Measurements from ENCODE around the gene GPX4. TPM values are rescaled to one million over a fixed set of nuclear protein-coding genes. Genes with fewer than 3 reads are reported as not detected.
"Not testable (repeated sequence)": the region's sequence is repeated elsewhere in the genome, so short reads cannot be mapped to it uniquely, and the experiment has no call there.

GPX4 gene
- total and polyA plus RNA-seq, 5 donors, result 300 to 713 (median 371) TPM

DNA sequence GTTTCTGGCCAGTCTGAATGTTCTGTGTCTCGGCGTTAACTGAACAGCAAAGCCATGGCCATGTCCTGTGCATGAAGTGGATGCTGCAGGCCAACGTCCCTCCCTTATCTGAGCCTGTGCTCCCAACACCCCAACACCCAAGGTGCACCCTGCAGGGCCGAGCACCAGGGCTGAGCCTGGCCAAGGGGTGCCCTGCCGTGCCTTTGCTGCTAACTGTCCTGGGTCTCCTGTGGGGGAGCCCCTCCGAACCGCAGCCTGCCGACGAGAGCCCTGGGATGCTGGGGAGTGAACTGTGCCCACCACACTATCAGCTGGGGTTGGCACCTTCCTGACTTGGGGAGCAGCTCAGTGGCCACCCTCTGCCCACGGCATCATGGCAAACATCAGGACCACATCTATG is 17.6 kb downstream of the GPX4 start:
- no peak overlapping the region for H3K4me3 ChIP-seq (ENCODE audit: low read length)
- no peak overlapping the region for H3K27ac ChIP-seq (ENCODE audit: low read length)
- no peak for DNase-seq
- ATAC-seq, result no peak
- no peaks in the 10 kb centered on the region for H3K4me1 ChIP-seq (ENCODE audit: control insufficient read depth, insufficient read depth, low read length)
- WGBS, result 93% methylated on average over 10 of the region's 10 CpGs
- intact Hi-C loops (cut with DNase I), result no loop called here
- H3K27me3 ChIP-seq (ENCODE audit: control insufficient read depth, insufficient read depth), result no peaks in the 10 kb centered on the region
- no peaks in the 10 kb centered on the region for H3K9me3 ChIP-seq (ENCODE audit: control insufficient read depth, low read length)

DNA sequence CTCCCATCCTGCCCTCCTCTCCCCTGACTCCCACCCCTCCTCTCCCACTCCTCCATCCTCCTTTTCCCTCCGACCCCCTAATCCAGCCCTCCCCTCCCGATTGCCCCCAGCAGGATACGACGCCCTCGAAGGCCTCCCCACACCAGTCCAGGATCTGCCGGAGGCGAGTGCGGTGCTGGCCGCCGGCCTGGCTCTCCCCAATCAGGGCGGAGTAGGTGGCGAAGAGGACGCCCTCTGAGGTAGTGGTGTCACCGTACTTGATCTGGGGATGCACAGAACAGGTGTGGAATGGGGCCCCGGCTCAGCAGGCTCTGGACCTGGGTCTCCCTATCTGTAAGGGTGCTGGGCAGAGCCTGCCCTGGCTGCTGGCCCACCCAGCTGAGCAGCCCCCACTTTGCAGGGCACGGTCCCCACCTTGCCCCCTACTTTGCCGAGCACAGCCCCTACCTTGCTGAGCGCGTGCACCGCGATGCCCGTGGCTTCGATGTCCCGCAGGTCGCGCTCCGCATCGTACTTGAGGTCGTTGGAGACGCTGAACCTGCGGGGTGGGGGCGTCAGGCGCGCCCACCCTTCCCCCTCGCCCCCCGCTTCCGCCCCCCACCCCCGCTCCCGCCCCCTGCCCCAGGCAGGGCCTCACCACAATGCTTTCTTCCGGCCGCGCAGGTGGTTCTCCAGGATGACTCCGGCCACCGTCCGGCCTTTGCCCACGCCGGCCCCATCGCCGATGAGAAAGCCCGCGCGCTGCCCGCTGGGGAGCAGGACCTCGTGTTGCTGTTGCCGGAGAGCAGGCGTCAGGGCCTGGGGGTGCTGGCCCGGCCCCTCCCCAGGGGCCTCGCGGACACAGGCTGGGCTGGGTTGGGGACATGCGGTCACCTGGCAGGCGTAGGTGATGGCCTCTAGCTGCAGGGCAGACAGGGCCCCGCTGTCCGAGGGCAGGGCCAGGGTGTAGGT is 18.5 kb downstream of the GPX4 start:
- Histone ChIP-seq H3K4me3 (ENCODE audit: low read length) (no peak overlapping the region), H3K9me3 (ENCODE audit: control insufficient read depth, low read length) (no peaks in the 10 kb centered on the region), H3K4me1 (ENCODE audit: control insufficient read depth, insufficient read depth, low read length) (no peaks in the 10 kb centered on the region), H3K27me3 (ENCODE audit: control insufficient read depth, insufficient read depth) (no peaks in the 10 kb centered on the region), H3K27ac (ENCODE audit: low read length) (no peak overlapping the region)
- 95% methylated on average over 63 of the region's 63 CpGs for WGBS
- intact Hi-C loops (cut with DNase I), result no loop called here
- DNase-seq (peak in 2 of 3 donors; percentile 61 to 66), ATAC-seq (peak in 1 of 2 donors; percentile 1)

DNA sequence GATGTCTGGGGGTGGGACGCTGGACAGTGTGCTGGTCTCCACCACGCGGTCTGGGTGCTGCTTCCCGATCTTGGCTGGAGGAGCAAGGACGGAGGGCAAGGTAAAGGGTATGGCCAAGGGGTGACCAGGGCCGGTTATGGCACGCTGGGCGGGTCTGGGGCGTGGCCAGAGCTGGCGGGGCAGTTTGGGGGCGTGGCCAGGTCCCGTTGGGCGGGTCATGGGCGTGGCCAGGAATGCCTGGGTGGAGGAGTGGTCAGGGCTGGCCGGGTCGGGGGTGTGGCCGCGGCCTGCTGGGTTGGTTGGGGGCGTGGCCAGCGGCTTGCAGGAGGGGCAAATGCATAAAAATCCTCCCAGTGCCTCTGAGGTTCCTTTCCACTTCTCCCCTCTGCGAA is 19.2 kb downstream of the GPX4 start:
- Histone ChIP-seq H3K27me3 (ENCODE audit: control insufficient read depth, insufficient read depth) (no peaks in the 10 kb centered on the region), H3K4me1 (ENCODE audit: control insufficient read depth, insufficient read depth, low read length) (no peaks in the 10 kb centered on the region), H3K27ac (ENCODE audit: low read length) (no peak overlapping the region), H3K9me3 (ENCODE audit: control insufficient read depth, low read length) (no peaks in the 10 kb centered on the region), H3K4me3 (ENCODE audit: low read length) (no peak overlapping the region)
- peak; percentile 56 to 73 for ATAC-seq
- intact Hi-C loops (cut with DNase I), result no loop called here
- peak; percentile 81 to 87 (median 82) for DNase-seq
- 68% methylated on average over 21 of the region's 21 CpGs for WGBS

DNA sequence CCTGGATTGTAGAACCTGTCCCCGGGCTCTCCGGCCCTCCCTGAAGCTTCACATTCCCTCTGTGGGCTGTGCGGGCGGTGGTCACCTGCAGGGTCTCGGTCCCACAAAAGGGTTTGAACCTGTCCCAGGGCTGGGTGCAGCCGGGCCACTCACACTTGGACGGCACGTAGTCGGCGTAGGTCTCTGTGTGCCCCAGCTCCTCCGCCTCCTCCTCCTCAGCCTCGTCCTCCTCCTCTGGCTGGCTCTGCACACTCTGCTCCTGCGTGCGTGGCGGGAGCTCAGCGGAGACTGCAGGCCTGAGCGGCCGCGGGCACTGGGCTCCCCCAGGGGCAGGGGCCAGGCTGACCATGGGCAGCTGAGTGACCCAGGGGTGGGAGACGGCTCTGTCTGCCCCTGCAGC is 19.6 kb downstream of the GPX4 start:
- intact Hi-C loops (cut with DNase I), result no loop called here
- DNase-seq (peak in 1 of 3 donors; percentile 41), ATAC-seq (no peak)
- Histone ChIP-seq H3K27me3 (ENCODE audit: control insufficient read depth, insufficient read depth) (no peaks in the 10 kb centered on the region), H3K4me3 (ENCODE audit: low read length) (no peak overlapping the region), H3K9me3 (ENCODE audit: control insufficient read depth, low read length) (no peaks in the 10 kb centered on the region), H3K27ac (ENCODE audit: low read length) (no peak overlapping the region), H3K4me1 (ENCODE audit: control insufficient read depth, insufficient read depth, low read length) (no peaks in the 10 kb centered on the region)
- 96% methylated on average over 20 of the region's 20 CpGs for WGBS

DNA sequence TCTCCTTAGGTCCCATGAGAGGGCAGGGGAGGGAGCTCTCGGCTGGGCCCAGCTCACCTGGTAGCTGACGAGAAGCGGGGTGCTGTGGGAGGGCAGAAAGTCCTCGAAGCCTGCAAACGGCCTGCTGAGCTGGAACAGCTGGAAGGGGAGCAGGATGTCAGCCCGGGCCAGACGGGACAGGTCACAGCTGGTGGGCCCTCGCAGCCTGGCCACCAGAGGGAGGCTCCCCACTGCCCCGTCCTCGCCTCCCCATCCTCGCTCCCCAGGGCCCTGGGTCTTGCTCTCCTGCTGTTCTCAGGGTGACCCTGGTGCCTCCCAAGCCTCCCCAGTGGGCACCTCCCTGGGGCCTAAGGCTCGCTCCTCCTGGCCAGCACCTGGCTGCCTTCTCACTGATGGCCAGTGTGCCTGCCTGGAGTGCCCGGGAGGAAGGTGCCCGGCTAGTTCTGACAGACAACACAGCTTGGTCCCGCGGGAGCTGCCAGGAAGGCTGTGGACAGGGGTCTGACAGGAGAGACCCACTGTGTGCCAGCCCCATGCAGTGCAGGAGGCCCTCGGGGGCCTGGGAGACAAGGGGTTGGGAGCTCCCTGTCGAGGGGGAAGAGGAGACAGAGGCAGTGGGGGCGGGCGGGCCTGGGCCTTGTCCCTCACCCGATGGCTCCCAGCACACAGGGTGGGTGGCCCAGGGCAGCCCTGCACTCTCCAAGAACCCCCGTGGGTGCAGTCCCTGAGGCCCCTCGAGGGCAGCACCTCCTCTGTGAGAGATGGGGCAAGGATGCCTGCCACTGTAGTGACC is 20.3 kb downstream of the GPX4 start:
- Histone ChIP-seq H3K27ac (ENCODE audit: low read length) (no peak overlapping the region), H3K4me3 (ENCODE audit: low read length) (no peak overlapping the region), H3K4me1 (ENCODE audit: control insufficient read depth, insufficient read depth, low read length) (no peaks in the 10 kb centered on the region), H3K9me3 (ENCODE audit: control insufficient read depth, low read length) (no peaks in the 10 kb centered on the region), H3K27me3 (ENCODE audit: control insufficient read depth, insufficient read depth) (no peaks in the 10 kb centered on the region)
- intact Hi-C loops (cut with DNase I), result no loop called here
- DNase-seq, result peak in 1 of 3 donors; percentile 52
- ATAC-seq, result no peak
- 89% methylated on average over 23 of the region's 23 CpGs for WGBS

DNA sequence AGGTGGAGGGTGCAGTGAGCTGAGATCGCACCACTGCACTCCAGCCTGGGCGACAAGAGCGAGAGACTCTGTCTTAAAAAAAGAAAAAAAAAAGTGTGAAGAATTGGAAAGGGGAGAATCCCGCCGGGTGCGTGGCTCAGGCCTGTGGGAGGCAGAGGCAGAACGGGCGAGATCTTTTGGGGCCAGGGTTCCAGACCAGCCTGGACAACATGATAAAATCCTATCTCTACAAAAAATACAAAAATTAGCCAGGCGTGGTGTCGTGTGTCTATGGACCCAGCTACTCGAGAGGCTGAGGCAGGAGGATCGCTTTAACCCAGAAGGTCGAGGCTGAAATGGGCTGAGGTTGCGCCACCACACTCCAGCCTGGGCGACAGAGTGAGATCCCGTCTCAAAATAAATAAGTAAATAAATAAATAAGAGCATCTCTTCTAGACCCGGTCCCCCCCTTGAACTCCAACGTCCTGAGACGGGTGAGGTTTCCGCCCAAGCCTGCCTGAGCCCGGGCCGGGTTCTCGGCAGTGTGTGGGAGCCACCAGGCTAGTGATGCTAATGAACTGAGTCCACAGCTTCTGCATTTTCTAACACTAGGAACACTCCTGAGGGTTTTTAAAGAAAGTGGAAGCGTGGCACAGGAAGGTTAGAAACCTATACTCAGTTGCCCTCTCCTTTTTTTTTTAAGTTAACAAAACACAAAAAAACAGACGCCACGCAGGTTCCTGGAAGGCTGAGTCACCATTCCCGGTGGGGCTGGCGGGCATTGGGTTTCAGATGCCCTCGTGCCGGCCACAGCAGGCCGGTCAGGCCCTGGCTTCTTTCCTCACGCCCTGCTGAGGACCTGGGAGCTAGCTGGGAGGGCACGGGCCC is 22.0 kb downstream of the GPX4 start:
- H3K4me1 ChIP-seq (ENCODE audit: control insufficient read depth, insufficient read depth, low read length), result no peaks in the 10 kb centered on the region
- WGBS, result 92% methylated on average over 33 of the region's 33 CpGs
- intact Hi-C loops (cut with DNase I), result no loop called here
- H3K27ac ChIP-seq (ENCODE audit: low read length), result no peak overlapping the region
- H3K27me3 ChIP-seq (ENCODE audit: control insufficient read depth, insufficient read depth), result no peaks in the 10 kb centered on the region
- no peak overlapping the region for H3K4me3 ChIP-seq (ENCODE audit: low read length)
- no peaks in the 10 kb centered on the region for H3K9me3 ChIP-seq (ENCODE audit: control insufficient read depth, low read length)
- DNase-seq, result no peak
- ATAC-seq, result no peak

DNA sequence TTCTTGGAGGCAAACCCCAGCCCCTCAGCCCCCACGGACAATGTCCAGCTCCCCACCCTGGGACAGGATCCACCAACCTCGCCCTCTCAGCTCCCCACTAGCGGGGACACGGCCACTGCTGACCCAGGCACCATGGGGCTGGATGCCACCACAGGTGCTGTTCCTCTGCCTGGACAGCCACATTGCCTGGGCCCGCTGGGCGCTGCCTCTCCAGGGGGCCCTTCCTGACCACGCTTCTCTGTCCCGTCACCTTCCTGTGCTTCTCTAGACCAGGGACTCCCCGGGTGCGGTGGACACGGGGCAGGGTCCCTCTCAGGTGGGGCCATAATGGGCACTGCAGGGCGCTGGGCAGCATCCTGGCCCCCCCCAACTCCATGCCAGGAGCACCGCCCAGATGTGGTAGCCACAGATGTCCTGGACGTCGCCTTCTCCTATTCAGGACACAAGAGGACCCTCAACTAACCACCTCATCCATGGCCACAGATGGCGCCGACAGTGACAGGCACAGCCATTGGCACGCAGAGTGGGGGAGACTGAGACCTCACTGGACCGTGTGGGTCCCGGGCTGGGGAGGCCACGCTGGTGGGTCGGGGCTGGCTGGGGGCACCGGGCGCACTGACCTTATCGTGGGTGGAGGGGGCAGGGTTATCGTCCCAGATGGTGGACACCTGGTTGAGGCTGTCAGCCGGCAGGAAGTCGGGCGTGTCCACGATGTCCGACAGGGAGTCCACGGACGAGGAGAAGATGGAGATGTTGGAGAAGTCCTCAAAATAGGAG is 23.4 kb downstream of the GPX4 start:
- intact Hi-C loops (cut with DNase I), result no loop called here
- Histone ChIP-seq H3K27ac (ENCODE audit: low read length) (no peak overlapping the region), H3K4me1 (ENCODE audit: control insufficient read depth, insufficient read depth, low read length) (peaks cover 3% of the 10 kb centered on the region)

DNA sequence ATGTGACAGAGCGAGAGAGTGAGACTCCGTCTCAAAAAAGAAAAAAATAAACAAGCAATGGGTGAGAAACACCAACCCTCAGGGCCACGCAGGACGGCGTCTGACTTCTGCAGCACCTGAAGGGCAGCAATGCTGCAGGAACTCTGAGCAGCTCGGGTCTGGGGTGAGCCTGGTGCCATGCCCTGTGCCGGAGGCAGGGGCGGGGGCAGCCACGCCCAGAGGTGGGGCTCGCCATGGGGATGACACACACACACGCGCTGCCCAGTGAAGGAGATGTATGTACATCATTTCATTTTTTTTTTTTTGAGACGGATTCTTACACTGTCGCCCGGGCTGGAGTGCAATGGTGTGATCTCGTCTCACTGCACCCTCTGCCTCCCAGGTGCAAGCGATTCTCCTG is 24.3 kb downstream of the GPX4 start:
- Histone ChIP-seq H3K27me3 (ENCODE audit: control insufficient read depth, insufficient read depth) (no peaks in the 10 kb centered on the region), H3K27ac (ENCODE audit: low read length) (no peak overlapping the region), H3K4me1 (ENCODE audit: control insufficient read depth, insufficient read depth, low read length) (peaks cover 8% of the 10 kb centered on the region), H3K4me3 (ENCODE audit: low read length) (no peak overlapping the region), H3K9me3 (ENCODE audit: control insufficient read depth, low read length) (no peaks in the 10 kb centered on the region)
- ATAC-seq, result no peak
- intact Hi-C loops (cut with DNase I), result no loop called here
- DNase-seq, result no peak
- WGBS, result 97% methylated on average over 17 of the region's 17 CpGs

More for the DNA sequence above, 23.4 kb downstream of the GPX4 start:
- DNase-seq (peak in 1 of 3 donors; percentile 52), ATAC-seq (no peak)
- H3K9me3 ChIP-seq (ENCODE audit: control insufficient read depth, low read length), result no peaks in the 10 kb centered on the region
- H3K27me3 ChIP-seq (ENCODE audit: control insufficient read depth, insufficient read depth), result no peaks in the 10 kb centered on the region
- WGBS, result 93% methylated on average over 33 of the region's 33 CpGs
- no peak overlapping the region for H3K4me3 ChIP-seq (ENCODE audit: low read length)

DNA sequence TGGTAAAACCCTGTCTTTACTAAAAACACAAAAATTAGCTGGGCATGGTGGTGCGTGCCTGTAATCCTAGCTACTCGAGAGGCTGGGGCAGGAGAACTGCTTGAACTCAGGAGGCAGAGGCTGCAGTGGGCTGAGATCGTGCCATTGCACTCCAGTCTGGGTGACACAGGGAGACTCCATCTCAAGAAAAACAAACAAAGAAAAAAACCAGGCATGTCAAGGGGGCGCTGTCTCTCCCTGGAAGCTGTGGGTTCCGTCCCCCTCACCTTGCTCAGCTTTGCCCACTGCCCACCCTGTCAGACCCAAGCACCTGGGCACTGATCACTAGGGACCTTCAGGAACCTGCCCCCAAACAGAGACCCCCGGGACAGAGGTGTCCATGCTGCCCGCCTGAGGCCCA is 25.3 kb downstream of the GPX4 start:
- ATAC-seq; intact Hi-C loops (cut with DNase I); H3K27me3 ChIP-seq (ENCODE audit: control insufficient read depth, insufficient read depth); H3K27ac ChIP-seq (ENCODE audit: low read length); H3K9me3 ChIP-seq (ENCODE audit: control insufficient read depth, low read length); DNase-seq; H3K4me3 ChIP-seq (ENCODE audit: low read length); H3K4me1 ChIP-seq (ENCODE audit: control insufficient read depth, insufficient read depth, low read length): not testable (repeated sequence)
- 95% methylated on average over 7 of the region's 7 CpGs for WGBS

DNA sequence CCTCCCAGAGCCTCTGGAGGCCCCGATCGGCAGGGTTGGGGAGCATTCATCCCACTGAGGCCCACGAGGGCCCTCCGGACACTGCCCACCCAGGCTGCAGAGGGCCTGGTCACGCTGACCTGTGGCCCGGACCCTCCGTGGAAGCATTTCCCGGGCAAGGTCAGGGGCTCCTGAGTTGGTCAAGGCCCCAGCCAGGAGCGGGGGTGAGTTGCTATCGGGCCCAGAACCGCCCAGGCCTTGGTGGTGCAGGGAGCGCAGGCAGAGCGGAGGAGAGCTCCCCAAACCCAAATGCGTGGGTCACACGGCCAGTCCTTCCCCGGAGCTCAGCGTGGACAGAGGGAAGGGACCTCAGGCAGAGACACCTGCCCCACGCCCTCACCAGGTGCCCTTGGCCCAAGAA is 25.7 kb downstream of the GPX4 start:
- intact Hi-C loops (cut with DNase I), result no loop called here
- H3K4me3 ChIP-seq (ENCODE audit: low read length), result no peak overlapping the region

More for the DNA sequence above, 25.7 kb downstream of the GPX4 start:
- no peak for ATAC-seq
- no peak overlapping the region for H3K27ac ChIP-seq (ENCODE audit: low read length)
- peak in 1 of 3 donors; percentile 61 for DNase-seq
- WGBS, result 94% methylated on average over 18 of the region's 18 CpGs
- no peaks in the 10 kb centered on the region for H3K27me3 ChIP-seq (ENCODE audit: control insufficient read depth, insufficient read depth)
- peaks cover 8% of the 10 kb centered on the region for H3K4me1 ChIP-seq (ENCODE audit: control insufficient read depth, insufficient read depth, low read length)
- no peaks in the 10 kb centered on the region for H3K9me3 ChIP-seq (ENCODE audit: control insufficient read depth, low read length)

Measured in right cardiac atrium (tissue), 5 donors.